ENCODE measurements around the gene CADPS.

CADPS gene
- total RNA-seq = 0 reads per million in 2 donors

- no peak for DNase-seq
Observed at GRCh38 chr3:62874711-62875557, at the start of gene CADPS. Gene CADPS, minus strand, starts transcription at chr3:62875416. Its CDS starts 387 bp downstream, at chr3:62875029.

DNA sequence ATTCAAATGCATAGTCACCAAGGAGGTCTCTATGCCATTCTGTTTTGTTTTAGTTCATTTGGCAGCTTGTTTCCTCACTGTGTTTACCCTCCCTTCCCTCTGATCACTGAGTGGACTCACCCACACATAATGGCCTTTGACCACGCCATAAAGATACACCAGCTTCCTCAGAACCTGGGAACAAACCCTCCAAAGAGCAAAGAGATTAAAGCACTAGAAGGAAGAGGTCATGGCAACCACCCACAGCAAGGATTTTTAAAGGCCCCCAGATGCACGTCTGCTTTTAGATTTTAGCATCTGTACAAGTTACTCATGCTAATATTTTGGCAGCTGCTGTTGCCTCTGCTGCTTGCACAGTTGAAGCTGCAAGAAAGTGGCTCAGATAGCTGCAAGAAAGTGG, 47.9 kb upstream of the CADPS start:
- DNase-seq = no peak

DNA sequence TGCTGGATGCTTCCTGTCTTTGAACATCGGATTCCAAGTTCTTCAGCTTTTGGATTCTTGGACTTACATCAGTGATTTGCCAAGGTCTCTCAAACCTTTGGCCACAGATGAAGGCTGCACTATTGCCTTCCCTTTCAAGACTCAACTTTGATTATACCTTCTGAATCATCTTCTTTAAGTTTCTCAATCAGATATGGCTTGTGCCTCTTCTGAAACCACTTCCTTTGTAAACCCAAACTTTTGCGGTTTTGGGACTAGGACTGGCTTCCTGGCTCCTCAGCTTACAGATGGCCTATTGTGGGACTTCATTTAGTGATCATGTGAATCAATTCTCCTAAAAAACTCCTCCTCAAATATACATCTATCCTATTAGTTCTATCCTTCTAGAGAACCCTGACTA, 47.1 kb upstream of the CADPS start:
- DNase-seq = no peak

GRCh38 chr3:62920466-62920784, 45.2 kb upstream of the CADPS start:
- DNase-seq = no peak

DNA sequence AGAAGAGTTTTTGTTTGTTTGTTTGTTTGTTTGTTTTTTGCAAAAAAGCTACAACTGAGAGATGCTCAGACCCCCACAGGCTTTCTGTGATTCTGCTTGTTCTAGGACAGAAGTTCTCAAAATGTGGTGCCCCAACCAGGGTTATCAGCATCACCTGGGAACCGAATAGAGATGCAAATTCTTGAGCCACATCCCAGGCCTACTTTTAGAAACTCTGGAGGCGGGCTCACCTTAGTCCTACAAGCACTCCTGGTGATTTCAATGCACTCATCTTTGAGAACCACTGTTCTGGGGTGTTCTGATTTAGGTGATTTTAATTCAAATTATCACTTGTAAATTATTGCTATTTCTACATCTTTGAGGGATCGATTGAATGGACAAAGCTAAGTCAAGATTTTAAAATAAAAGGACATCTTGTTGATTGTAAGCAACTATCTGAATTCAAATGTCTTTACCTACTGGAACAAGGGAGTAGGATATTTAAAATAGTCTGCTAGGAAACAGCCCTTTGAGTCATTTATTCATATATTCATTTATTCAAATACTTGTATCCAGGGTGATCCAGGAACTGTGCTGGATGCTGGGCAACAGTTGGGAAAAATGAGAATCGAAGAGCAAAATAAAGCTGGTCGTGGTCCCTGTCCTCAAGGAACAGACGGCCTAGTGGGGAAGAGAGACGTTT, 44.7 kb upstream of the CADPS start:
- no peak for DNase-seq

DNA sequence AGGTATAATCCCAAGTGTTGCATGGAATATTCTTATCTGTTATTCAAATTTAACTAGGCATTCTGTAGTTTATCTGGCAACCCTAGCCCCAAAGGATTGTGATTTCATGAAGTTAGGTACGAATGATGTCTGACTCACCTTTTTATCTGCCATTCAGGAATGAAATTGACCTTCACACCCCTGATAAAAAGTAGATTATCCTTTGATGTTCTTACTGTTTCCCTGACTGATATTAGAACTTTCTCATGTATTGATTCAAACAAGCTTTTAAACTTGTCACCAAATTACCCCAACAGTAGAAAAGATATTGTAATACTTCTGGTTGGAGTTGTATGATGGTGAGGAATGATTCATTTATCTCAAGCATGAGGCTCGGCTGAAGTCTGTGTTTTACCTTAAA, 43.6 kb upstream of the CADPS start:
- DNase-seq = no peak

- no peak for DNase-seq
Observed at GRCh38 chr3:62918131-62918530, 42.9 kb upstream of the CADPS start.

- no peak for DNase-seq
Observed at GRCh38 chr3:62911526-62911925, 36.3 kb upstream of the CADPS start.

GRCh38 chr3:62905331-62905730, 30.1 kb upstream of the CADPS start:
- no peak for DNase-seq

DNA sequence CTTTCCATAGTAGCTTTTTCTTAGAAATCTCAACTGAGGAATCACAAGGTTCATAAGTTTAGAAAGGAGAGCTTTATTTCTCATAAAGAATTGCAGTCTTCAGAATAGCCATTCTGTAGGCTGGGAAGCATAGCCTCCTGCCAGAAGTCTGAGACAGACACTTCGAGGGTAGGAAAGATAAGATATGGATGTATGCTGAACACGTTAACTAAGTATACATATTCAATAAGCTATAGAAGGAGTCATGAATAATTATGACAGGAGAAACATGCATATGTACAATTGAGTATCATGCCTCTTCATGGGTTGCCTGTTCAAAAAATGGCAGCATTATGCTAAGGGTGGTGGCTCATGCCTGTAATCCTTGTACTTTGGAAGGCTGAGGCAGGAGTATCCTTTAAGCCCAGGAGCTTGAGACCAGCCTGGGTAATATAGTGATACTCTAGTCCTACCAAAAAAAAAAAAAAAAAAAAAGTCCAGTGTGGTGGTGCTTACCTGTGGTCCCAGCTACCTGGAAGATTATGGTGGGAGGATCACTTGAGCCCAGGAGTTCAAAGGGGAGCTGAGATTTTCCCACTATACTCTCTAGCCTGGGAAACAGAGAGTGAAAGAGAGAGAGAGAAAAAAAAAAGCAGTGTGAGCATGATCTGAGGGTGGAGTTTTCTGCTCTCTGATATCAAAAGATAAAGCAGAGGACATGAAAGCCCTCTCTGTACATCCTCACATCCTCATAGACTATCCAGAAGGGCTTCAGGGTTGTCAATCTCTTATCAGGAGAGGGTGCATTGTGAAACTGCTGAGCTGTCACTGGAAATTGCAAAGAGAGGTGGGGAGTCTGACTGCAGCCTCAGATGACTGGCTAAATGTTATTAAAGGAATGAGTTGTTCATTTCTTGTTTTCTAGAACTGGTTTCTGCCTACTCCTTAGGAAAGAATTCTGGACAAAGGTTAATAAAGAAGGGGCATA, 23.6 kb upstream of the CADPS start:
- DNase-seq = no peak

GRCh38 chr3:62895901-62896300, 20.7 kb upstream of the CADPS start:
- DNase-seq = no peak

- no peak for DNase-seq
Observed at GRCh38 chr3:62892951-62893350, 17.7 kb upstream of the CADPS start.

DNA sequence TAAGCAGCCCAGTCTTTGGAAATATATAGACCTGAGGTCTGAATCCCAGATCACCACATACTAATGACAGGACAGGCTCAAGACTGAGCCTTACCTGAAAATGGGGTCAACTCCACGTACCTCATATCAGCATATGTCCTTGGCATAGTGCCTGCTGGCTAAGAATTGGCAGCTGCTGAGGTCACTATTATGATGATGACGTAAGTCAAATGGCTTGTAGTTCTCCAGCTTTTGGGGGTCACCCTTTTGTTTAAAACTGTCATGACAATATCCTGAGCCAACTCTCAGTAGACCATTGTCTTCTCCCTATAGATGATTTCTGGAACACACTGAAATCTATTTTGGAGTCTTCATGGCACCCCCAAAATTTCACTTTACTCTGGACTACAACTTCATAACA, 16.8 kb upstream of the CADPS start:
- DNase-seq = no peak

DNA sequence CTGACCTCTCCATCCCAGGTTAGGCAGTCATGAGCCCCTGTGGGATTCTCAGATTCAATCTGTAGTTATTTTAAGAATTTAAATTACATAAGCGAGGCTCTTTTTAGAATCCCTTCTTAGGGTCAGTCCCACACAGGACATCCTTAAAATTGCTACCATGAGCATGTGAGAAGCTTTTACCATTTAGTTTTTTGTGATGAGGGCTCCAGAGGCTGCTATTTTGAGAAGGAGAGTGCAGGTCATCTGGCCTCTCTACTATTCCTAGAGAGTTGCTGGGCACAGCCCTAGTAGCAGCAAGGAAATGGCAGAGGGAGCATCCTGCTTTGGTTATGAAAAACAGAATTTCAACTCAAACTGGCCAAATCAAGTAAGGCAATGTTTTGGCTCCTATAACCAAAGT, 13.6 kb upstream of the CADPS start:
- no peak for DNase-seq

DNA sequence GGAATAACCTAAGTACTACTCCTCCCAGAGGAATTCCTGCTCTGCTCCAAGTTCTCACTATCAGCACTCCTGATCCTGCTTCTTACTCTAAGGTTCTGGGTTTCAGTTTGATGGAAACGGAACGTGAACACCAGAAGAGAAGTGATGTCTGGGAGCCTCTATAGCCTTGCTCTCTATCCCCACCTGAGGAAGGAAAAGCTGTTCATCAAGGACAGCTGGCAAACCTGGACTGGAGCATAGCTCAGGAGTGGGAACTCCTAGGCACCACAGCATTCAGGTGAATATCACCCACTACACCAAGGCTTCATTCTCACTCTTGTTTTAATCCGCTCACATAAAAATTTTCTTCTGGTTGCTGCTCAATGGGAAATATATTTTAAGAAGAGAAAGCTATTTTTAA, 13.0 kb upstream of the CADPS start:
- no peak for DNase-seq

DNA sequence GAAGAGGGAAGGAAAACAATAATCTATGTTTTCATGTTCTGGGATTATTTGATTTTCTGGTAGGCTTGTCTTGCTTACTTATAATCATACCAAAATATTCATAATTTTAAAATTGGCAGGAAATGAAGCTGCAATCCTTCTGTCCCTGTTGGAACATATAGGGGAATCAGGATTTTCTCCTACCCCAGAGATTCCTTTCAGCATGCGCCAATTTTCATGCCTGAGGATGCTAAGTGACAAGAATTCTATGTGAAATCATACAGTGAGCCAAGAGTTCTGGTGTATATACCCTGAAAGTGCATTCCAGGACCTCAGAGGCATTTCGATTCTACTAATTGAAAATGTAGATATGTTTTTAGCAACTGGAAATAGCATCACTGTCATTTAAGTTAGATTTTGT, 9.9 kb upstream of the CADPS start:
- no peak for DNase-seq

DNA sequence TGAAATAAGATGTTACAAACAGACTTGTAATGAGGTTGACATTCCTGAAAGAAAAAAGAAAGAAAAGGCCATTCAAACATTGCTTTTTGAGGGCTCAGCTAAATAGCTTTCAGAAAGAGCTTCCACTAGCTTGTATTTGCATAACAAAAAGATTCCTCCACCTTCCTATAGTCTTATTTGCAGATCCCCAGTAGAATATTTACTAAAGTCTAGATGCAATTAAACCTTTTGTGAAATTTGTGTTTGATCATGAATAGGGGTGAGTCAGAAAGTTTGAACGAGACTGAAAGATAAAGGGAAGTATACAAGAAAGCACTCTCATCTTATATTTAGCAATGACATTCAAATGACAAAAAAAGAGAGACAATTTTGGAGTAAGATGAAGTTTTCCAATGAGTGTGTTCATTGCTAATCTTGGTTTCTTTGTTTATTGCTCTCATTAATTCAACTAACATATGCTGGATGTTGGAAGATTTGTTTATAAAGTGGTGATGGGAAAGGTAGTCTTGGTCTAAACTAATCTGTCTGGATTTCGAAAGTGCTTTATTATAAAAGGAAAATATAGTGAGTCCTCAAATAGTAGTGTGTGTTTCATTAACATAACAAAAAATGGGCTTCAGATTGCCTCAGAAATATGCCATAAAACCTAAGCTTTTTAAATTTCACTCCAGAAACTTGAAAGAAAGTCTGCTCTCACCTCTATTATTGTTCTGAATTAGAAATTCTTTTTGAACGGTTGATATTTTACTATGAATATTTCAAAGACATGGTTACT, 9.1 kb upstream of the CADPS start:
- no peak for DNase-seq

DNA sequence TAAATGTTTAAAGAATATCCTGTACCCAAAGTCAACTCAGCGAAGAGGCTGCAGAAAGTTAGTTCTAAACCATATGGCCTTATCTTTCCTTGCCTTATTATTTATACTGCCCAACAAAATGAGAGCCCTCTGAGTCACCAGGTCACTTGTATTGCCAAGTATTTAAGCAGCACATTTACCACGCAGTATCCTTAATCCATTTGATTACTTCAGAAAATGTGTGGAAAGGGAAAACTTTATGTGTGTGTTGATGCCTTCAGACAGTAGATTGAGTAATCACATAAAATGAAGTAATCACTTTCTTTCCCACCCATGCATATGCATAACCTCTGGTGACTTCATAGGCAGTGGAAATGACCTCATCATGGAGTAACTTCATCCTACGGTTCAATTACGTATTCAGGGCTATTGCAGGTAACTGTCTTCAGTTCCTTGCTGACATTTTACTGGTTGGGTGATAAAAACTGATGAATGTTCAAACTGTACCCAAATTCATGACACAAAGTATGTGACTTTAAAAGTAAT, 7.5 kb upstream of the CADPS start:
- no peak for DNase-seq

GRCh38 chr3:62876064-62876463, 848 bp upstream of the CADPS start:
- DNase-seq = peak in 1 of 5 experiments; percentile 14

- DNase-seq = no peak
Observed at GRCh38 chr3:62875558-62876002, 364 bp upstream of the CADPS start.

GRCh38 chr3:62873761-62874710, 1.2 kb downstream of the CADPS start:
- no peak for DNase-seq
